HCT116 (cell line): ENCODE results near the gene C4orf50. TPM values are rescaled to one million over a fixed set of nuclear protein-coding genes. Genes with fewer than 3 reads are reported as not detected.

Experiments used
- ATAC-seq: fragments of 200-7000 bp; cut with Tn5 transposase; 2 replicates; pipeline ENCODE4 v1.9.1; 2020; ENCODE audit warnings: mild to moderate bottlenecking, moderate library complexity
- BruUV-seq: library from RNA; stranded (reverse); fragments of 400-500 nt; replicated peaks from 2 replicates; lab custom pipeline; 2021; lab: Mats Ljungman, UMichigan
- CTCF ChIA-PET: fragments of 300-600 bp; sonication (Branson Sonifier 250); formaldehyde crosslinking; loops from one replicate; lab custom pipeline; 2021; ENCODE audit warnings: antibody characterized with exemption; lab: Charles Lee
- POLR2A ChIA-PET: fragments of 300-600, 350-600 bp; sonication (Branson Sonifier 250); formaldehyde crosslinking; loops from one replicate; lab custom pipeline; 2021; ENCODE audit warnings: antibody characterized with exemption; lab: Charles Lee
- RAD21 ChIA-PET, 2 experiments: fragments of 300-600 bp; sonication (Branson Sonifier 250); formaldehyde crosslinking; loops; one replicate each; lab custom pipeline; 2023; ENCODE audit warnings: low total read pairs in 2 of 2; ENCODE audit not compliant: uncharacterized antibody in 2 of 2, unreplicated experiment in 2 of 2, low non-redundant PET in 1 of 2; lab: Charles Lee
- DNase-seq: peaks from one replicate; pipeline ENCODE4 v3.0.0-alpha.2; 2010; ENCODE audit warnings: low read depth, low spot score
- H2AFZ ChIP-seq: fragments of 200-600 bp; shearing (Covaris generic), sonication (generic); 2 replicates; pipeline ENCODE4 v1.6.1; 2017; ENCODE audit warnings: low read depth, mixed run types, mixed read lengths, antibody characterized with exemption, low read length; ENCODE audit not compliant: poor library complexity, severe bottlenecking
- H3K27ac ChIP-seq: 2 replicates; pipeline ENCODE4 v1.5.1; 2012; ENCODE audit warnings: low read depth, low read length
- H3K27me3 ChIP-seq: fragments of 200-600 bp; sonication (generic); 2 replicates; pipeline ENCODE4 v1.6.1; 2016; ENCODE audit warnings: mixed run types, low read length, mixed read lengths; ENCODE audit not compliant: insufficient read depth
- H3K36me3 ChIP-seq, 2 experiments: fragments of 200-500 bp in 1 of 2; fragments of 200-600 bp in 1 of 2; sonication (Bioruptor generic) in 1 of 2; sonication (generic) in 1 of 2; 2 replicates each; pipeline versions ENCODE4 v1.5.1 to v1.6.1; 2014 to 2016; ENCODE audit warnings: low read length in 2 of 2, inconsistent platforms in 1 of 2, mixed read lengths in 1 of 2, mixed run types in 1 of 2; ENCODE audit not compliant: insufficient read depth in 2 of 2, control insufficient read depth in 1 of 2
- H3K4me1 ChIP-seq, 2 experiments: fragments of 200-600 bp in 1 of 2; sonication (generic) in 1 of 2; 2 replicates each; pipeline versions ENCODE4 v1.5.1 to v1.6.1; 2012 to 2017; ENCODE audit warnings: low read length in 2 of 2, inconsistent platforms in 1 of 2, mild to moderate bottlenecking in 1 of 2, mixed read lengths in 1 of 2, mixed run types in 1 of 2, moderate library complexity in 1 of 2; ENCODE audit not compliant: insufficient read depth in 2 of 2, control insufficient read depth in 1 of 2
- H3K4me2 ChIP-seq: fragments of 200-600 bp; sonication (generic); 2 replicates; pipeline ENCODE4 v1.6.1; 2017; ENCODE audit warnings: mixed run types, low read length, mixed read lengths
- H3K4me3 ChIP-seq, 2 experiments: fragments of 200-600 bp in 1 of 2; sonication (generic) in 1 of 2; replicated peaks in 1 of 2; 2 replicates each; pipeline ENCODE4 v1.5.1; 2011 to 2016; ENCODE audit warnings: low read length in 2 of 2, control low read depth in 1 of 2, low read depth in 1 of 2, mild to moderate bottlenecking in 1 of 2, mixed read lengths in 1 of 2, mixed run types in 1 of 2
- H3K79me2 ChIP-seq: fragments of 200-600 bp; sonication (generic); 2 replicates; pipeline ENCODE4 v1.6.1; 2017; ENCODE audit warnings: mild to moderate bottlenecking, mixed run types, low read length, moderate library complexity, mixed read lengths; ENCODE audit not compliant: insufficient read depth
- H3K9ac ChIP-seq: fragments of 200-600 bp; sonication (generic); 2 replicates; pipeline ENCODE4 v1.6.1; 2016; ENCODE audit warnings: low read length, mixed read lengths
- H3K9me2 ChIP-seq: fragments of 200-600 bp; sonication (generic), shearing (Covaris generic); 2 replicates; pipeline ENCODE4 v1.6.1; 2017; ENCODE audit warnings: mixed run types, mild to moderate bottlenecking, moderate library complexity; ENCODE audit not compliant: insufficient read depth
- H3K9me3 ChIP-seq, 2 experiments: fragments of 200-500 bp in 1 of 2; fragments of 200-600 bp in 1 of 2; sonication (Bioruptor generic) in 1 of 2; sonication (generic) in 1 of 2; 2 replicates each; pipeline ENCODE4 v1.6.1; 2014 to 2017; ENCODE audit warnings: low read length in 2 of 2, mixed read lengths in 2 of 2, inconsistent platforms in 1 of 2, low read depth in 1 of 2, mild to moderate bottlenecking in 1 of 2, mixed run types in 1 of 2, moderate library complexity in 1 of 2; ENCODE audit not compliant: control insufficient read depth in 1 of 2, insufficient read depth in 1 of 2
- H4K20me1 ChIP-seq: fragments of 200-600 bp; sonication (generic), shearing (Covaris generic); 2 replicates; pipeline ENCODE4 v1.6.1; 2017; ENCODE audit warnings: mixed run types, mild to moderate bottlenecking, moderate library complexity; ENCODE audit not compliant: insufficient read depth
- CEBPB ChIP-seq: IDR thresholded peaks from 2 replicates; pipeline ENCODE4 v1.6.1; 2012; ENCODE audit warnings: low read depth
- EGR1 ChIP-seq: IDR thresholded peaks from 2 replicates; pipeline ENCODE4 v1.6.1; 2012; ENCODE audit warnings: low read depth
- FOSL1 ChIP-seq: IDR thresholded peaks from 2 replicates; pipeline ENCODE4 v1.6.1; 2012; ENCODE audit warnings: low read depth
- POLR2AphosphoS5 ChIP-seq: IDR thresholded peaks from 2 replicates; pipeline ENCODE4 v1.6.1; 2011; ENCODE audit warnings: mild to moderate bottlenecking, low read depth, low read length, moderate library complexity
- RAD21 ChIP-seq: IDR thresholded peaks from 2 replicates; pipeline ENCODE4 v1.6.1; 2012; ENCODE audit warnings: low read depth, mild to moderate bottlenecking
- REST ChIP-seq: IDR thresholded peaks from 2 replicates; pipeline ENCODE4 v1.6.1; 2012; ENCODE audit warnings: low read depth
- TCF7L2 ChIP-seq: IDR thresholded peaks from 2 replicates; pipeline ENCODE4 v1.7.0; 2011; ENCODE audit warnings: borderline replicate concordance, inconsistent platforms; ENCODE audit not compliant: insufficient read depth, insufficient read length; ENCODE audit errors: extremely low read depth
- YY1 ChIP-seq: IDR thresholded peaks from 2 replicates; pipeline ENCODE4 v1.6.1; 2011; ENCODE audit warnings: low read length, low read depth, moderate library complexity, mild to moderate bottlenecking; ENCODE audit not compliant: insufficient replicate concordance; ENCODE audit errors: extremely low read depth
- intact Hi-C: fragments of 100-400 bp; cut with micrococcal nuclease; formaldehyde crosslinking; loops from 2 replicates; pipeline ENCODE4 v1.10.0; 2022
- total RNA-seq: library from RNA; stranded (reverse); gene quantifications from one replicate; pipeline ENCODE4 v1.2.1, GENCODE V29; 2021; ENCODE audit not compliant: unreplicated experiment

Gene C4orf50
- total RNA-seq, 1 experiment from 2014 or later, result not detected

- Histone ChIP-seq H3K4me1 (no peaks in the 10 kb centered on the region), H3K4me3 (no peak overlapping the region), H3K9ac (no peak overlapping the region), H3K36me3 (no peaks in the 10 kb centered on the region)
- POLR2A ChIA-PET, result no interaction called here
- TF ChIP-seq FOSL1, result no peak
- TF ChIP-seq, all 23 proteins: peak for 0
- DNase-seq (no peak), ATAC-seq (no peak)
- RAD21 ChIA-PET, result no interaction called here
- Histone ChIP-seq H3K27me3 (peaks cover 23% of the 10 kb centered on the region), H2AFZ (no peak overlapping the region), H3K4me2 (no peak overlapping the region), H4K20me1 (no peaks in the 10 kb centered on the region), H3K27ac (no peak overlapping the region), H3K79me2 (no peaks in the 10 kb centered on the region), H3K9me2 (no peaks in the 10 kb centered on the region), H3K9me3 (no peaks in the 10 kb centered on the region)
- no TSS peak for BruUV-seq
- intact Hi-C loops, result no loop called here
- CTCF ChIA-PET, result no interaction called here
Measured at GRCh38 chr4:5891563-5892322, 126.5 kb downstream of the C4orf50 start.

GRCh38 chr4:5890063-5890727 is 128.0 kb downstream of the C4orf50 start:
- ATAC-seq, result no peak
- no TSS peak for BruUV-seq
- Histone ChIP-seq H2AFZ (no peak overlapping the region), H3K9me2 (no peaks in the 10 kb centered on the region), H3K4me3 (no peak overlapping the region), H3K79me2 (no peaks in the 10 kb centered on the region), H3K27ac (no peak overlapping the region), H3K9ac (no peak overlapping the region), H3K27me3 (peaks cover 19% of the 10 kb centered on the region), H3K4me1 (no peaks in the 10 kb centered on the region), H3K9me3 (no peaks in the 10 kb centered on the region), H4K20me1 (no peaks in the 10 kb centered on the region), H3K36me3 (no peaks in the 10 kb centered on the region), H3K4me2 (no peak overlapping the region)
- intact Hi-C loops, result no loop called here
- ChIA-PET RAD21 (no interaction called here), CTCF (no interaction called here), POLR2A (no interaction called here)
- no peak for DNase-seq
- no peak for TF ChIP-seq POLR2AphosphoS5
- TF ChIP-seq RAD21, result no peak
- no peak for TF ChIP-seq REST
- TF ChIP-seq EGR1, result no peak
- TF ChIP-seq CEBPB, result no peak
- no peak for TF ChIP-seq FOSL1
- no peak for TF ChIP-seq TCF7L2
- no peak for TF ChIP-seq YY1
